ENCODE data around the gene KCNJ8. TPM values are rescaled to one million over a fixed set of nuclear protein-coding genes. Genes with fewer than 3 reads are reported as not detected.

KCNJ8 gene
- total RNA-seq, 1 experiment from 2014 or later: 0.77 TPM

GRCh38 chr12:21718944-21719650 lies 55.4 kb downstream of the KCNJ8 start:
- Histone ChIP-seq H3K9me3 (ENCODE audit: low read length) (no peaks in the 10 kb centered on the region), H3K4me2 (ENCODE audit: low read length) (no peak overlapping the region), H3K79me2 (ENCODE audit: low read length) (no peaks in the 10 kb centered on the region), H3K4me1 (ENCODE audit: insufficient read depth, low read length) (no peaks in the 10 kb centered on the region), H3K4me3 (ENCODE audit: low read length) (no peak overlapping the region), H3K9me2 (replicated peaks; ENCODE audit: low read length) (no peaks in the 10 kb centered on the region), H3K27ac (ENCODE audit: low read length) (no peak overlapping the region), H3F3A (ENCODE audit: low read length, unreplicated experiment) (no peaks in the 10 kb centered on the region), H2AFZ (ENCODE audit: low read length) (no peak overlapping the region), H3K36me3 (ENCODE audit: low read depth, low read length) (no peaks in the 10 kb centered on the region), H3K9ac (ENCODE audit: low read length) (no peak overlapping the region), H4K20me1 (ENCODE audit: low read length) (no peaks in the 10 kb centered on the region), H3K27me3 (ENCODE audit: low read length) (no peaks in the 10 kb centered on the region)
- TF ChIP-seq EZH2phosphoT487 (IDR thresholded peaks at IDR 0.05; ENCODE audit: borderline replicate concordance, low read length) (no peak), CTCF (conservative IDR thresholded peaks at IDR 0.05; ENCODE audit: low read depth, low read length) (no peak), EZH2 (IDR thresholded peaks at IDR 0.05; ENCODE audit: low read length, unreplicated experiment) (no peak)
- no TSS peak for BruUV-seq (replicated peaks)
- ChIA-PET POLR2A (ENCODE audit: unreplicated experiment) (no interaction called here), CTCF (no interaction called here)
- ATAC-seq: no peak
- intact Hi-C loops (cut with micrococcal nuclease): no loop called here
- no peak for DNase-seq

- DNase-seq (no peak), ATAC-seq (no peak)
- Histone ChIP-seq H3K4me3 (ENCODE audit: low read length) (no peak overlapping the region), H2AFZ (ENCODE audit: low read length) (no peak overlapping the region), H3K4me2 (ENCODE audit: low read length) (no peak overlapping the region), H3K4me1 (ENCODE audit: insufficient read depth, low read length) (no peaks in the 10 kb centered on the region), H3K9ac (ENCODE audit: low read length) (no peak overlapping the region), H3K9me2 (replicated peaks; ENCODE audit: low read length) (no peaks in the 10 kb centered on the region), H3K27ac (ENCODE audit: low read length) (no peak overlapping the region), H3K9me3 (ENCODE audit: low read length) (no peaks in the 10 kb centered on the region), H3K36me3 (ENCODE audit: low read depth, low read length) (no peaks in the 10 kb centered on the region), H3F3A (ENCODE audit: low read length, unreplicated experiment) (no peaks in the 10 kb centered on the region), H3K27me3 (ENCODE audit: low read length) (no peaks in the 10 kb centered on the region), H4K20me1 (ENCODE audit: low read length) (no peaks in the 10 kb centered on the region), H3K79me2 (ENCODE audit: low read length) (no peaks in the 10 kb centered on the region)
- no TSS peak for BruUV-seq (replicated peaks)
- CTCF ChIA-PET: no interaction called here
- TF ChIP-seq EZH2phosphoT487 (IDR thresholded peaks at IDR 0.05; ENCODE audit: borderline replicate concordance, low read length): no peak
- TF ChIP-seq CTCF (conservative IDR thresholded peaks at IDR 0.05; ENCODE audit: low read depth, low read length): no peak
- TF ChIP-seq EZH2 (IDR thresholded peaks at IDR 0.05; ENCODE audit: low read length, unreplicated experiment): no peak
- intact Hi-C loops (cut with micrococcal nuclease): no loop called here
- POLR2A ChIA-PET (ENCODE audit: unreplicated experiment): no interaction called here
Observed at GRCh38 chr12:21718403-21718802, 56.1 kb downstream of the KCNJ8 start.

GRCh38 chr12:21717767-21718166 lies 56.7 kb downstream of the KCNJ8 start:
- Histone ChIP-seq H3K4me3 (ENCODE audit: low read length) (no peak overlapping the region), H3K4me2 (ENCODE audit: low read length) (no peak overlapping the region), H3K9ac (ENCODE audit: low read length) (no peak overlapping the region), H3K79me2 (ENCODE audit: low read length) (no peaks in the 10 kb centered on the region), H3K27ac (ENCODE audit: low read length) (no peak overlapping the region), H4K20me1 (ENCODE audit: low read length) (no peaks in the 10 kb centered on the region), H3K4me1 (ENCODE audit: insufficient read depth, low read length) (no peaks in the 10 kb centered on the region), H3K9me2 (replicated peaks; ENCODE audit: low read length) (no peaks in the 10 kb centered on the region), H3K9me3 (ENCODE audit: low read length) (no peaks in the 10 kb centered on the region), H3F3A (ENCODE audit: low read length, unreplicated experiment) (no peaks in the 10 kb centered on the region), H3K36me3 (ENCODE audit: low read depth, low read length) (no peaks in the 10 kb centered on the region), H3K27me3 (ENCODE audit: low read length) (no peaks in the 10 kb centered on the region), H2AFZ (ENCODE audit: low read length) (no peak overlapping the region)
- intact Hi-C loops (cut with micrococcal nuclease): no loop called here
- TF ChIP-seq CTCF (conservative IDR thresholded peaks at IDR 0.05; ENCODE audit: low read depth, low read length) (no peak), EZH2phosphoT487 (IDR thresholded peaks at IDR 0.05; ENCODE audit: borderline replicate concordance, low read length) (no peak), EZH2 (IDR thresholded peaks at IDR 0.05; ENCODE audit: low read length, unreplicated experiment) (no peak)
- no peak for DNase-seq
- ATAC-seq: no peak
- ChIA-PET POLR2A (ENCODE audit: unreplicated experiment) (no interaction called here), CTCF (no interaction called here)
- BruUV-seq (replicated peaks): no TSS peak

Data from PC-3 (cell line).